Panc1 (cell line): ENCODE data around the gene HORMAD2. TPM values are rescaled to one million over a fixed set of nuclear protein-coding genes. Genes with fewer than 3 reads are reported as not detected.

Experiments
- ATAC-seq: fragments of 200-7000 bp; cut with Tn5 transposase; 2 replicates; pipeline ENCODE4 v1.9.1; 2020; ENCODE audit warnings: mild to moderate bottlenecking, moderate library complexity
- BruUV-seq: library from RNA; stranded (reverse); fragments of 400-500 nt; replicated peaks from 2 replicates; lab custom pipeline; 2021; lab: Mats Ljungman, UMichigan
- CTCF ChIA-PET: fragments of 300-600 bp; sonication (Branson Sonifier 250); formaldehyde crosslinking; loops from one replicate; lab custom pipeline; 2022; ENCODE audit warnings: antibody characterized with exemption; lab: Charles Lee
- POLR2A ChIA-PET: fragments of 300-600 bp; sonication (Branson Sonifier 250); formaldehyde crosslinking; loops from one replicate; lab custom pipeline; 2022; ENCODE audit warnings: antibody characterized with exemption; lab: Charles Lee
- DNase-seq: peaks from one replicate; pipeline ENCODE4 v3.0.0-alpha.2; 2010; ENCODE audit warnings: low read depth, low spot score
- H3K27ac ChIP-seq: 2 replicates; pipeline ENCODE4 v1.5.1; 2011; ENCODE audit warnings: mild to moderate bottlenecking, low read length, inconsistent platforms
- H3K27me3 ChIP-seq: fragments of 200-500 bp; sonication (Bioruptor generic); 2 replicates; pipeline ENCODE4 v1.6.0; 2014; ENCODE audit warnings: low read length, inconsistent platforms; ENCODE audit not compliant: control insufficient read depth, insufficient read depth
- H3K36me3 ChIP-seq: fragments of 200-500 bp; sonication (Bioruptor generic); 2 replicates; pipeline ENCODE4 v1.5.1; 2014; ENCODE audit warnings: inconsistent platforms, mild to moderate bottlenecking, low read length, moderate library complexity; ENCODE audit not compliant: control insufficient read depth, insufficient read depth
- H3K4me1 ChIP-seq: 2 replicates; pipeline ENCODE4 v1.5.1; 2011; ENCODE audit warnings: inconsistent platforms, mild to moderate bottlenecking, low read length, moderate library complexity; ENCODE audit not compliant: control insufficient read depth, insufficient read depth
- H3K4me3 ChIP-seq, 2 experiments: 2 replicates each; pipeline ENCODE4 v1.5.1; 2011 to 2012; ENCODE audit warnings: low read depth in 2 of 2, low read length in 2 of 2, mild to moderate bottlenecking in 2 of 2, inconsistent platforms in 1 of 2, moderate library complexity in 1 of 2
- H3K9me3 ChIP-seq: fragments of 200-500 bp; sonication (Bioruptor generic); 2 replicates; pipeline ENCODE4 v1.5.1; 2014; ENCODE audit warnings: low read depth, mild to moderate bottlenecking, inconsistent platforms, low read length, moderate library complexity; ENCODE audit not compliant: control insufficient read depth, insufficient read depth
- CTCF ChIP-seq: fragments of 450-650 bp; IDR thresholded peaks from 2 replicates; pipeline ENCODE4 v1.5.1; 2017; ENCODE audit warnings: mild to moderate bottlenecking
- POLR2AphosphoS5 ChIP-seq: IDR thresholded peaks from 2 replicates; pipeline ENCODE4 v1.6.1; 2012; ENCODE audit warnings: mild to moderate bottlenecking, low read depth, low read length, moderate library complexity
- SIN3A ChIP-seq: IDR thresholded peaks from 2 replicates; pipeline ENCODE4 v1.6.1; 2012; ENCODE audit warnings: low read depth, mild to moderate bottlenecking, low read length, moderate library complexity, borderline replicate concordance; ENCODE audit not compliant: insufficient read depth
- TCF7L2 ChIP-seq: IDR thresholded peaks from 2 replicates; pipeline ENCODE4 v1.6.1; 2011; ENCODE audit warnings: mild to moderate bottlenecking, low read depth, low read length, inconsistent platforms
- in situ Hi-C: cut with HindIII; loops from 2 replicates; pipeline ENCODE4 v1.10.0; 2016; ENCODE audit warnings: low sequenced_read_pairs, low pct_unique_long_range_greater_than_20kb
- intact Hi-C: fragments of 100-400 bp; cut with micrococcal nuclease; formaldehyde crosslinking; loops from one replicate; pipeline ENCODE4 v1.10.0; 2022; ENCODE audit not compliant: unreplicated experiment
- total RNA-seq: library from RNA; stranded (reverse); gene quantifications from one replicate; pipeline ENCODE4 v1.2.1, GENCODE V29; 2021; ENCODE audit not compliant: unreplicated experiment
- TF ChIP-seq, protein P1 (sequence below), 2 experiments: IDR thresholded peaks; 2 replicates each; pipeline ENCODE4 v1.6.1; 2011 to 2012; ENCODE audit warnings: low read depth in 2 of 2, control low read depth in 1 of 2, low read length in 1 of 2, mild to moderate bottlenecking in 1 of 2, moderate library complexity in 1 of 2; ENCODE audit not compliant: insufficient read depth in 1 of 2

The HORMAD2 gene
- total RNA-seq, 1 experiment from 2014 or later: not detected

DNA sequence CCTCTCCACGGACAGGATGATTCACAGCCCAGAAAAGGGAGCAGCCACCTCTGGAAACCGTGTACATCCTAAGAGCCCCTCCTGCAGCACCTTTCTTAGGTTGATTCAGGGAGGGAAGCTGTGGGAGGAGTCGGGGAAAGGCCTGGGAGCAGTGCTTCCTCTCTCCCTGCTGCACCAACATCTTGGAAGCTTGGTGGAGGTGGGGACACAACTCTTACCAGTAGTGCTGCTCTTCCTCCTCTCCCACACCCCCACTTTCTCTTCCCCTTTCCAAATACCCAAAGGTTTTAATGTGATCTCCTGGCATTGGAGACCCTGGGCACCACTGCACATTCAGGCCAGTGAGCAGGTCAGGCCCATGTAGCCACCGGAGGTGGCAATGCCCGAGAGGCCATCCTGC is 46.4 kb upstream of the HORMAD2 start:
- ChIA-PET POLR2A (no interaction called here), CTCF (no interaction called here)
- Histone ChIP-seq H3K4me3 (no peak overlapping the region), H3K27me3 (no peaks in the 10 kb centered on the region), H3K36me3 (no peaks in the 10 kb centered on the region), H3K27ac (no peak overlapping the region), H3K4me1 (no peaks in the 10 kb centered on the region), H3K9me3 (no peaks in the 10 kb centered on the region)
- DNase-seq (no peak), ATAC-seq (no peak)
- in situ Hi-C loops (no loop called here), intact Hi-C loops (no loop called here)
- BruUV-seq: no TSS peak
- no peak for TF ChIP-seq CTCF
- TF ChIP-seq, protein P1, sequence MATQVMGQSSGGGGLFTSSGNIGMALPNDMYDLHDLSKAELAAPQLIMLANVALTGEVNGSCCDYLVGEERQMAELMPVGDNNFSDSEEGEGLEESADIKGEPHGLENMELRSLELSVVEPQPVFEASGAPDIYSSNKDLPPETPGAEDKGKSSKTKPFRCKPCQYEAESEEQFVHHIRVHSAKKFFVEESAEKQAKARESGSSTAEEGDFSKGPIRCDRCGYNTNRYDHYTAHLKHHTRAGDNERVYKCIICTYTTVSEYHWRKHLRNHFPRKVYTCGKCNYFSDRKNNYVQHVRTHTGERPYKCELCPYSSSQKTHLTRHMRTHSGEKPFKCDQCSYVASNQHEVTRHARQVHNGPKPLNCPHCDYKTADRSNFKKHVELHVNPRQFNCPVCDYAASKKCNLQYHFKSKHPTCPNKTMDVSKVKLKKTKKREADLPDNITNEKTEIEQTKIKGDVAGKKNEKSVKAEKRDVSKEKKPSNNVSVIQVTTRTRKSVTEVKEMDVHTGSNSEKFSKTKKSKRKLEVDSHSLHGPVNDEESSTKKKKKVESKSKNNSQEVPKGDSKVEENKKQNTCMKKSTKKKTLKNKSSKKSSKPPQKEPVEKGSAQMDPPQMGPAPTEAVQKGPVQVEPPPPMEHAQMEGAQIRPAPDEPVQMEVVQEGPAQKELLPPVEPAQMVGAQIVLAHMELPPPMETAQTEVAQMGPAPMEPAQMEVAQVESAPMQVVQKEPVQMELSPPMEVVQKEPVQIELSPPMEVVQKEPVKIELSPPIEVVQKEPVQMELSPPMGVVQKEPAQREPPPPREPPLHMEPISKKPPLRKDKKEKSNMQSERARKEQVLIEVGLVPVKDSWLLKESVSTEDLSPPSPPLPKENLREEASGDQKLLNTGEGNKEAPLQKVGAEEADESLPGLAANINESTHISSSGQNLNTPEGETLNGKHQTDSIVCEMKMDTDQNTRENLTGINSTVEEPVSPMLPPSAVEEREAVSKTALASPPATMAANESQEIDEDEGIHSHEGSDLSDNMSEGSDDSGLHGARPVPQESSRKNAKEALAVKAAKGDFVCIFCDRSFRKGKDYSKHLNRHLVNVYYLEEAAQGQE (IDR thresholded peaks at IDR 0.05; ENCODE audit: insufficient read depth in 1 of 2, low read depth in 2 of 2, low read length in 1 of 2): no peak
- no peak for TF ChIP-seq TCF7L2
- TF ChIP-seq SIN3A: no peak
- no peak for TF ChIP-seq POLR2AphosphoS5

DNA sequence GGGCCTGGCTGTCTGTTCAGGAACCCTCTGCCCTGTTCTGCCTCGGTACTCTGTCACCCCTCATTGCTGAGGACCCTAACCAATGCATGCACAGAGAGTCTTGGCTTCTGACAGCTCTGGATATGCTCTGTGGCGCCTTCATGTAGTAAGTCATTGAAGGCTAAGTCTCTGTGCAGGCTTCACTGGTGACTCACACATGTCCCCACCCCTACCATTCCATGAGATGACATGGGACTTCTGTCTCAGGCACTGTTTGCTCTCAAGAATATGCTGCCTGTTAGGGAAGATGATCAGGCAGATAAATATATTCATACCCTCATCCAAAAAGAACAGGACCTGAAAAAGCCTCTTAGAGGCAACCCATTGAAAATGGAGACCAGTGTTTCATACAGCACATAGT is 43.6 kb upstream of the HORMAD2 start:
- intact Hi-C loops: no loop called here
- no peak for ATAC-seq
- no peaks in the 10 kb centered on the region for H3K36me3 ChIP-seq
- no peaks in the 10 kb centered on the region for H3K9me3 ChIP-seq
- no peak for DNase-seq
- H3K27me3 ChIP-seq: no peaks in the 10 kb centered on the region
- ChIA-PET POLR2A (no interaction called here), CTCF (no interaction called here)
- no TSS peak for BruUV-seq
- no peaks in the 10 kb centered on the region for H3K4me1 ChIP-seq
- no peak overlapping the region for H3K4me3 ChIP-seq
- H3K27ac ChIP-seq: no peak overlapping the region
- in situ Hi-C loops: no loop called here
- no peak for TF ChIP-seq CTCF
- TF ChIP-seq TCF7L2: no peak
- no peak for TF ChIP-seq POLR2AphosphoS5
- TF ChIP-seq SIN3A: no peak
- TF ChIP-seq, protein P1 (IDR thresholded peaks at IDR 0.05; ENCODE audit: insufficient read depth in 1 of 2, low read depth in 2 of 2, low read length in 1 of 2): no peak
